Measurements from ENCODE around the gene MYO7B.

DNA sequence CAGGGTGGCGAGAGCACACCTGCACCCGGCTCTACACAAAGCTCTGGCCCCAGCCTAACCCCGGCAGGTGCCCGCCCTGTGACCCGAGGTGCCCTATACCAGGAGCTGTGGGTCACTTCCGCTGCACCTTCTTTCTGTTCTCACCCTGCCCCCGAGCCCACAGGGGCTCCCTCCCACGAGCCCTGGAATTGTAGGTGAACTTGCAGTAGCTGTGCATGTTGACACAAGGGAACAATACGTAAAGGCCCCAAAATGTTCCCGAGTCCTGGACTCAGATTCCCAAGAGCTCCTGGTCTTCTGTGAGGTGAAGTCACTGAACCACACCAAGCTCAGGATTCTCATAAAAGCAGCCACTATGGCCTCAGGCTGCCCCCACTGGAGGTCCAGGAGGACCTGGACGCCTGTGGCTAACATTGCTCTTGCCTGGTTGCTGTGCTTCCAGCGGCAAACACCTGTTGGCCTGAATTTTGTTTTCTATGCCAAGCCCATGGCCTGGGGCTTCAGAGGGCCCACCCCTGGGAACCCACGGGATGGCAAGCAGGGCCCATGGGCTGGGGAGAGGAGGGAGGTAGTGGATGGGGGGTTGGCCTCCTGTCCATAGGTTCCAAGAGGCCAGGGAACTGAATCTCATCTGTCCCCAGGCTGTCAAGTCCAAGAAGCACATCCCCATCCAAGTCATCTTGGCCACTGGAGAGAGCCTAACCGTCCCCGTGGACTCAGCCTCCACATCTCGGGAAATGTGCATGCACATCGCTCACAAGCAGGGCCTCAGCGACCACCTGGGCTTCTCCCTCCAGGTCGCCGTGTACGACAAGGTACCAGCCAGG is 87.3 kb downstream of the MYO7B start:
- TF ChIP-seq, protein P1, sequence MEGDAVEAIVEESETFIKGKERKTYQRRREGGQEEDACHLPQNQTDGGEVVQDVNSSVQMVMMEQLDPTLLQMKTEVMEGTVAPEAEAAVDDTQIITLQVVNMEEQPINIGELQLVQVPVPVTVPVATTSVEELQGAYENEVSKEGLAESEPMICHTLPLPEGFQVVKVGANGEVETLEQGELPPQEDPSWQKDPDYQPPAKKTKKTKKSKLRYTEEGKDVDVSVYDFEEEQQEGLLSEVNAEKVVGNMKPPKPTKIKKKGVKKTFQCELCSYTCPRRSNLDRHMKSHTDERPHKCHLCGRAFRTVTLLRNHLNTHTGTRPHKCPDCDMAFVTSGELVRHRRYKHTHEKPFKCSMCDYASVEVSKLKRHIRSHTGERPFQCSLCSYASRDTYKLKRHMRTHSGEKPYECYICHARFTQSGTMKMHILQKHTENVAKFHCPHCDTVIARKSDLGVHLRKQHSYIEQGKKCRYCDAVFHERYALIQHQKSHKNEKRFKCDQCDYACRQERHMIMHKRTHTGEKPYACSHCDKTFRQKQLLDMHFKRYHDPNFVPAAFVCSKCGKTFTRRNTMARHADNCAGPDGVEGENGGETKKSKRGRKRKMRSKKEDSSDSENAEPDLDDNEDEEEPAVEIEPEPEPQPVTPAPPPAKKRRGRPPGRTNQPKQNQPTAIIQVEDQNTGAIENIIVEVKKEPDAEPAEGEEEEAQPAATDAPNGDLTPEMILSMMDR (IDR thresholded peaks at IDR 0.05): no peak
- no peak for TF ChIP-seq POLR2A (IDR thresholded peaks at IDR 0.05)

Data from uterus (tissue), 2 donors.